Measurements from ENCODE around the gene ITPR1. TPM values are rescaled to one million over a fixed set of nuclear protein-coding genes. Genes with fewer than 3 reads are reported as not detected.

Gene ITPR1
- total and polyA plus RNA-seq, 2 experiments from 2014 or later = 6.8 to 21.0 TPM

DNA sequence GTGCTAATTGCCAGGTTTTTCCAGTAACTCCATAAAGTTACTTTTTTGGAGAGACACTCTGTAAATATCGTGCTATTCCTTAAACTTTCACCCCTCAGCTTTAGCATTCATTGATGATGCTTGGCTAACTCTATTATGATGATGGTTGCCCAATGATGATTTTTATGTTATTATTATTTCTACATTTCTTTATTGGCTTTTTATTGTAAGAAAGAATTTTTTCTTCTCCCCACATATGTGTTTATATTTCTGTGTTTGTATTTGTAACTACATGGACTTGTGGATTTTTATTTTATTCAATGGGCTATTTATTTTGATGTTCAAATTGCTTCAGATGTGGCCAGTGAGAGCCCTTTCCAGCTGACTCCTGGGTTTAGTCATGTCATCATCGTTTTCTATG lies 323.6 kb downstream of the ITPR1 start (continued):
- TF ChIP-seq, protein P1, sequence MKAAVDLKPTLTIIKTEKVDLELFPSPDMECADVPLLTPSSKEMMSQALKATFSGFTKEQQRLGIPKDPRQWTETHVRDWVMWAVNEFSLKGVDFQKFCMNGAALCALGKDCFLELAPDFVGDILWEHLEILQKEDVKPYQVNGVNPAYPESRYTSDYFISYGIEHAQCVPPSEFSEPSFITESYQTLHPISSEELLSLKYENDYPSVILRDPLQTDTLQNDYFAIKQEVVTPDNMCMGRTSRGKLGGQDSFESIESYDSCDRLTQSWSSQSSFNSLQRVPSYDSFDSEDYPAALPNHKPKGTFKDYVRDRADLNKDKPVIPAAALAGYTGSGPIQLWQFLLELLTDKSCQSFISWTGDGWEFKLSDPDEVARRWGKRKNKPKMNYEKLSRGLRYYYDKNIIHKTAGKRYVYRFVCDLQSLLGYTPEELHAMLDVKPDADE (IDR thresholded peaks at IDR 0.05) = no peak
- no peak for TF ChIP-seq EZH2 (IDR thresholded peaks at IDR 0.05; ENCODE audit: low read depth, unreplicated experiment)

DNA sequence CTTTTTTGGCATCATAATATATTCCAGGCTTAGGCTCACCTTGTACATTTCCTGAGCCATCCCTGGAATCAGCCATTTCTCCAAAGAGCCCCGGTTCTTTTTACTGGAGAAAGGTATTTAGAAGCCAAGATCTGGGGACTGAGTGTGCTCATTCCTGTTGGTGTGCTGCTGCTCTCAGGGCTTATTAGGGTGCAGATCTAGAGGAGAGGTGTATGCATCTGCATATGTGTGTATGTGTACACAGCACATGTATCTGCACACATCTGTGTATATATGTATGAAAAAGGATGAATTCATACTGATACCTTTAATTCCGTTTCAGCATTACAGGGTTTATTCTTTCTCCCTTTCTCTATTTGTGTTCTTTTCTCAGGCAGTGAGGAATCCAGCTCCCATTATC lies 324.0 kb downstream of the ITPR1 start:
- H3K4me1 Mint-ChIP-seq = peaks cover 13% of the 10 kb centered on the region
- DNase-seq (ENCODE audit: low spot score) = no peak
- H3F3A ChIP-seq (replicated peaks; ENCODE audit: low read depth) = no peaks in the 10 kb centered on the region
- H3K4me1 ChIP-seq (ENCODE audit: insufficient read depth) = no peaks in the 10 kb centered on the region; the same call in 1 of the 2 replicates
- H3K9me2 ChIP-seq (ENCODE audit: insufficient read depth) = no peaks in the 10 kb centered on the region
- H3K36me3 Mint-ChIP-seq (ENCODE audit: low read depth) = peaks cover 35% of the 10 kb centered on the region
- H3K27ac ChIP-seq (ENCODE audit: low read depth) = no peak overlapping the region
- no peaks in the 10 kb centered on the region for H3K36me3 ChIP-seq (ENCODE audit: insufficient read depth)
- no peak overlapping the region for H3K4me3 ChIP-seq
- no peak overlapping the region for H3K27ac Mint-ChIP-seq
- no peaks in the 10 kb centered on the region for H3K79me2 ChIP-seq (replicated peaks; ENCODE audit: insufficient read depth)
- H3K27me3 ChIP-seq (ENCODE audit: insufficient read depth) = no peaks in the 10 kb centered on the region
- H3K4me3 Mint-ChIP-seq = no peak overlapping the region
- no peaks in the 10 kb centered on the region for H4K20me1 ChIP-seq (replicated peaks; ENCODE audit: insufficient read depth)
- ATAC-seq = no peak
- TF ChIP-seq POLR2AphosphoS5 (IDR thresholded peaks at IDR 0.05; ENCODE audit: low read depth) (no peak), ZNF114 (CRISPR knock-in tag; IDR thresholded peaks at IDR 0.05) (no peak), NANOG (IDR thresholded peaks at IDR 0.05; ENCODE audit: borderline replicate concordance) (no peak)
- TF ChIP-seq, protein P1 (IDR thresholded peaks at IDR 0.05) = no peak
- TF ChIP-seq, protein P2, sequence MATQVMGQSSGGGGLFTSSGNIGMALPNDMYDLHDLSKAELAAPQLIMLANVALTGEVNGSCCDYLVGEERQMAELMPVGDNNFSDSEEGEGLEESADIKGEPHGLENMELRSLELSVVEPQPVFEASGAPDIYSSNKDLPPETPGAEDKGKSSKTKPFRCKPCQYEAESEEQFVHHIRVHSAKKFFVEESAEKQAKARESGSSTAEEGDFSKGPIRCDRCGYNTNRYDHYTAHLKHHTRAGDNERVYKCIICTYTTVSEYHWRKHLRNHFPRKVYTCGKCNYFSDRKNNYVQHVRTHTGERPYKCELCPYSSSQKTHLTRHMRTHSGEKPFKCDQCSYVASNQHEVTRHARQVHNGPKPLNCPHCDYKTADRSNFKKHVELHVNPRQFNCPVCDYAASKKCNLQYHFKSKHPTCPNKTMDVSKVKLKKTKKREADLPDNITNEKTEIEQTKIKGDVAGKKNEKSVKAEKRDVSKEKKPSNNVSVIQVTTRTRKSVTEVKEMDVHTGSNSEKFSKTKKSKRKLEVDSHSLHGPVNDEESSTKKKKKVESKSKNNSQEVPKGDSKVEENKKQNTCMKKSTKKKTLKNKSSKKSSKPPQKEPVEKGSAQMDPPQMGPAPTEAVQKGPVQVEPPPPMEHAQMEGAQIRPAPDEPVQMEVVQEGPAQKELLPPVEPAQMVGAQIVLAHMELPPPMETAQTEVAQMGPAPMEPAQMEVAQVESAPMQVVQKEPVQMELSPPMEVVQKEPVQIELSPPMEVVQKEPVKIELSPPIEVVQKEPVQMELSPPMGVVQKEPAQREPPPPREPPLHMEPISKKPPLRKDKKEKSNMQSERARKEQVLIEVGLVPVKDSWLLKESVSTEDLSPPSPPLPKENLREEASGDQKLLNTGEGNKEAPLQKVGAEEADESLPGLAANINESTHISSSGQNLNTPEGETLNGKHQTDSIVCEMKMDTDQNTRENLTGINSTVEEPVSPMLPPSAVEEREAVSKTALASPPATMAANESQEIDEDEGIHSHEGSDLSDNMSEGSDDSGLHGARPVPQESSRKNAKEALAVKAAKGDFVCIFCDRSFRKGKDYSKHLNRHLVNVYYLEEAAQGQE (IDR thresholded peaks at IDR 0.05; ENCODE audit: unreplicated experiment) = no peak
- TF ChIP-seq, protein P3, sequence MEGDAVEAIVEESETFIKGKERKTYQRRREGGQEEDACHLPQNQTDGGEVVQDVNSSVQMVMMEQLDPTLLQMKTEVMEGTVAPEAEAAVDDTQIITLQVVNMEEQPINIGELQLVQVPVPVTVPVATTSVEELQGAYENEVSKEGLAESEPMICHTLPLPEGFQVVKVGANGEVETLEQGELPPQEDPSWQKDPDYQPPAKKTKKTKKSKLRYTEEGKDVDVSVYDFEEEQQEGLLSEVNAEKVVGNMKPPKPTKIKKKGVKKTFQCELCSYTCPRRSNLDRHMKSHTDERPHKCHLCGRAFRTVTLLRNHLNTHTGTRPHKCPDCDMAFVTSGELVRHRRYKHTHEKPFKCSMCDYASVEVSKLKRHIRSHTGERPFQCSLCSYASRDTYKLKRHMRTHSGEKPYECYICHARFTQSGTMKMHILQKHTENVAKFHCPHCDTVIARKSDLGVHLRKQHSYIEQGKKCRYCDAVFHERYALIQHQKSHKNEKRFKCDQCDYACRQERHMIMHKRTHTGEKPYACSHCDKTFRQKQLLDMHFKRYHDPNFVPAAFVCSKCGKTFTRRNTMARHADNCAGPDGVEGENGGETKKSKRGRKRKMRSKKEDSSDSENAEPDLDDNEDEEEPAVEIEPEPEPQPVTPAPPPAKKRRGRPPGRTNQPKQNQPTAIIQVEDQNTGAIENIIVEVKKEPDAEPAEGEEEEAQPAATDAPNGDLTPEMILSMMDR (conservative IDR thresholded peaks at IDR 0.05; ENCODE audit: low read depth in 2 of 2) = no peak
- no peak overlapping the region for H2AFZ ChIP-seq
- peaks cover 17% of the 10 kb centered on the region for H3K9me3 Mint-ChIP-seq
- H3K4me2 ChIP-seq = no peak overlapping the region
- H3K27me3 Mint-ChIP-seq (ENCODE audit: insufficient read depth, low read depth, poor library complexity) = peaks cover 8% of the 10 kb centered on the region

All from GM23338 (cell line).